ENCODE results near the gene ELP4. TPM values are rescaled to one million over a fixed set of nuclear protein-coding genes. Genes with fewer than 3 reads are reported as not detected.

ELP4 gene
- total RNA-seq, 1 experiment from 2014 or later = 15.2 TPM

GRCh38 chr11:31535479-31535878 is 25.9 kb downstream of the ELP4 start:
- Mint-ChIP-seq H3K27ac (no peak overlapping the region), H3K4me1 (no peaks in the 10 kb centered on the region), H3K4me3 (no peak overlapping the region), H3K27me3 (ENCODE audit: low read depth) (no peaks in the 10 kb centered on the region; the same call in 1 of the 2 replicates), H3K9me3 (no peaks in the 10 kb centered on the region; a peak in 2 of 5 replicates), H3K36me3 (ENCODE audit: insufficient read depth in 1 of 3, low read depth in 3 of 3) (peaks cover 2 to 5% (median 4%) of the 10 kb centered on the region in 3 experiments; a peak in 4 of 7 replicates)
- Histone ChIP-seq H2BK120ac (ENCODE audit: low read depth, low read length, poor library complexity, severe bottlenecking) (no peak overlapping the region), H4K8ac (replicated peaks; ENCODE audit: insufficient read length, low read depth, low read length) (no peak overlapping the region), H3K23ac (ENCODE audit: insufficient read length, low read depth, low read length) (no peak overlapping the region), H2BK15ac (ENCODE audit: low read depth, low read length) (no peak overlapping the region), H3K79me1 (ENCODE audit: insufficient read depth, low read depth, low read length, poor library complexity, severe bottlenecking) (no peaks in the 10 kb centered on the region), H3K56ac (ENCODE audit: insufficient read length, low read depth, low read length) (no peak overlapping the region), H2BK20ac (ENCODE audit: low read depth, low read length, poor library complexity, severe bottlenecking) (no peak overlapping the region), H3K4ac (ENCODE audit: low read depth, low read length) (no peak overlapping the region), H2BK12ac (ENCODE audit: insufficient read length, low read depth, low read length) (no peak overlapping the region), H3K14ac (ENCODE audit: insufficient read depth, low read length) (no peak overlapping the region), H3K27ac (ENCODE audit: insufficient read length, low read depth, low read length) (no peak overlapping the region), H2AFZ (ENCODE audit: low read length) (no peak overlapping the region), H2BK5ac (ENCODE audit: insufficient read length, low read length) (no peak overlapping the region), H3K27me3 (ENCODE audit: insufficient read depth, low read length) (no peaks in the 10 kb centered on the region), H3K4me1 (ENCODE audit: insufficient read depth, low read length) (no peaks in the 10 kb centered on the region), H3T11ph (ENCODE audit: low read length) (no peak overlapping the region), H3K9me3 (ENCODE audit: control insufficient read depth, low read depth, low read length) (no peaks in the 10 kb centered on the region), H3K18ac (ENCODE audit: insufficient read length, low read depth, low read length) (no peak overlapping the region), H2AK5ac (ENCODE audit: insufficient read length, low read length) (no peak overlapping the region), H4K91ac (ENCODE audit: insufficient read length, low read depth, low read length) (no peak overlapping the region), H3K79me2 (ENCODE audit: insufficient read depth, low read length) (no peaks in the 10 kb centered on the region), H3K4me2 (ENCODE audit: insufficient read depth, insufficient read length, low read length) (no peak overlapping the region), H4K5ac (ENCODE audit: insufficient read length, low read depth, low read length) (no peak overlapping the region), H3K23me2 (ENCODE audit: insufficient read length, low read depth, low read length, poor library complexity, severe bottlenecking) (no peaks in the 10 kb centered on the region), H3K9ac (ENCODE audit: extremely low read depth, insufficient read length, low read length) (no peak overlapping the region), H4K20me1 (ENCODE audit: control insufficient read depth, insufficient read depth, insufficient read length) (no peaks in the 10 kb centered on the region)
- no CpG with 5 or more reads among the region's 4 CpGs for WGBS (ENCODE audit: extremely low coverage, insufficient read length, low lambda C conversion rate)
- no peak for TF ChIP-seq CTCF (conservative IDR thresholded peaks at IDR 0.05)
- DNase-seq = no peak

Measured in H9 (cell line).